ENCODE measurements around the gene ZNRD2.

Gene ZNRD2

GRCh38 chr11:65529475-65530156, 40.7 kb upstream of the ZNRD2 start:
- Histone ChIP-seq H3K4me1 (ENCODE audit: control insufficient read depth, insufficient read depth, low read length) (peaks cover 14% of the 10 kb centered on the region), H3K4me2 (ENCODE audit: low read length) (no peak overlapping the region), H3K27me3 (ENCODE audit: control insufficient read depth, insufficient read depth, low read length) (no peaks in the 10 kb centered on the region), H3K36me3 (ENCODE audit: insufficient read depth, low read length) (peaks cover 69% of the 10 kb centered on the region), H3K9me3 (replicated peaks; ENCODE audit: low read length) (no peaks in the 10 kb centered on the region), H3K9ac (ENCODE audit: low read depth, low read length) (no peak overlapping the region), H3K4me3 (ENCODE audit: low read length) (no peak overlapping the region)

GRCh38 chr11:65530157-65530496, 40.1 kb upstream of the ZNRD2 start:
- Histone ChIP-seq H3K4me1 (ENCODE audit: control insufficient read depth, insufficient read depth, low read length) (peaks cover 14% of the 10 kb centered on the region), H3K9ac (ENCODE audit: low read depth, low read length) (no peak overlapping the region), H3K27me3 (ENCODE audit: control insufficient read depth, insufficient read depth, low read length) (no peaks in the 10 kb centered on the region), H3K4me2 (ENCODE audit: low read length) (no peak overlapping the region), H3K4me3 (ENCODE audit: low read length) (no peak overlapping the region), H3K36me3 (ENCODE audit: insufficient read depth, low read length) (peaks cover 72% of the 10 kb centered on the region), H3K9me3 (replicated peaks; ENCODE audit: low read length) (no peaks in the 10 kb centered on the region)

GRCh38 chr11:65532388-65533064, 37.8 kb upstream of the ZNRD2 start:
- Histone ChIP-seq H3K4me3 (ENCODE audit: low read length) (no peak overlapping the region), H3K9me3 (replicated peaks; ENCODE audit: low read length) (no peaks in the 10 kb centered on the region), H3K9ac (ENCODE audit: low read depth, low read length) (no peak overlapping the region), H3K27me3 (ENCODE audit: control insufficient read depth, insufficient read depth, low read length) (no peaks in the 10 kb centered on the region), H3K4me2 (ENCODE audit: low read length) (no peak overlapping the region), H3K4me1 (ENCODE audit: control insufficient read depth, insufficient read depth, low read length) (no peaks in the 10 kb centered on the region), H3K36me3 (ENCODE audit: insufficient read depth, low read length) (peaks cover 77% of the 10 kb centered on the region)

GRCh38 chr11:65535102-65535501, 35.2 kb upstream of the ZNRD2 start:
- H3K27me3 ChIP-seq (ENCODE audit: control insufficient read depth, insufficient read depth, low read length): no peaks in the 10 kb centered on the region
- no peak overlapping the region for H3K4me3 ChIP-seq (ENCODE audit: low read length)
- H3K36me3 ChIP-seq (ENCODE audit: insufficient read depth, low read length): peaks cover 74% of the 10 kb centered on the region
- H3K4me2 ChIP-seq (ENCODE audit: low read length): no peak overlapping the region
- no peaks in the 10 kb centered on the region for H3K9me3 ChIP-seq (replicated peaks; ENCODE audit: low read length)
- H3K4me1 ChIP-seq (ENCODE audit: control insufficient read depth, insufficient read depth, low read length): peaks cover 8% of the 10 kb centered on the region
- no peak overlapping the region for H3K9ac ChIP-seq (ENCODE audit: low read depth, low read length)

- H3K27me3 ChIP-seq (ENCODE audit: control insufficient read depth, insufficient read depth, low read length): no peaks in the 10 kb centered on the region
- no peak overlapping the region for H3K4me3 ChIP-seq (ENCODE audit: low read length)
- H3K4me2 ChIP-seq (ENCODE audit: low read length): no peak overlapping the region
- no peaks in the 10 kb centered on the region for H3K9me3 ChIP-seq (replicated peaks; ENCODE audit: low read length)
- no peak overlapping the region for H3K9ac ChIP-seq (ENCODE audit: low read depth, low read length)
- H3K4me1 ChIP-seq (ENCODE audit: control insufficient read depth, insufficient read depth, low read length): peaks cover 22% of the 10 kb centered on the region
- peaks cover 66% of the 10 kb centered on the region for H3K36me3 ChIP-seq (ENCODE audit: insufficient read depth, low read length)
Measured at GRCh38 chr11:65536412-65537295, 33.6 kb upstream of the ZNRD2 start.

- H3K4me2 ChIP-seq (ENCODE audit: low read length): no peak overlapping the region
- peaks cover 68% of the 10 kb centered on the region for H3K36me3 ChIP-seq (ENCODE audit: insufficient read depth, low read length)
- H3K9ac ChIP-seq (ENCODE audit: low read depth, low read length): no peak overlapping the region
- no peaks in the 10 kb centered on the region for H3K9me3 ChIP-seq (replicated peaks; ENCODE audit: low read length)
- H3K27me3 ChIP-seq (ENCODE audit: control insufficient read depth, insufficient read depth, low read length): no peaks in the 10 kb centered on the region
- no peak overlapping the region for H3K4me3 ChIP-seq (ENCODE audit: low read length)
- H3K4me1 ChIP-seq (ENCODE audit: control insufficient read depth, insufficient read depth, low read length): peaks cover 23% of the 10 kb centered on the region
Measured at GRCh38 chr11:65537296-65537597, 33.0 kb upstream of the ZNRD2 start.

- Histone ChIP-seq H3K9ac (ENCODE audit: low read depth, low read length) (no peak overlapping the region), H3K36me3 (ENCODE audit: insufficient read depth, low read length) (peaks cover 66% of the 10 kb centered on the region), H3K27me3 (ENCODE audit: control insufficient read depth, insufficient read depth, low read length) (no peaks in the 10 kb centered on the region), H3K4me2 (ENCODE audit: low read length) (no peak overlapping the region), H3K4me1 (ENCODE audit: control insufficient read depth, insufficient read depth, low read length) (peaks cover 23% of the 10 kb centered on the region), H3K4me3 (ENCODE audit: low read length) (no peak overlapping the region), H3K9me3 (replicated peaks; ENCODE audit: low read length) (no peaks in the 10 kb centered on the region)
Measured at GRCh38 chr11:65537620-65538231, 32.6 kb upstream of the ZNRD2 start.

GRCh38 chr11:65538232-65538914, 31.9 kb upstream of the ZNRD2 start:
- Histone ChIP-seq H3K4me3 (ENCODE audit: low read length) (no peak overlapping the region), H3K9me3 (replicated peaks; ENCODE audit: low read length) (no peaks in the 10 kb centered on the region), H3K27me3 (ENCODE audit: control insufficient read depth, insufficient read depth, low read length) (no peaks in the 10 kb centered on the region), H3K4me1 (ENCODE audit: control insufficient read depth, insufficient read depth, low read length) (peaks cover 23% of the 10 kb centered on the region), H3K36me3 (ENCODE audit: insufficient read depth, low read length) (peaks cover 66% of the 10 kb centered on the region), H3K9ac (ENCODE audit: low read depth, low read length) (no peak overlapping the region), H3K4me2 (ENCODE audit: low read length) (no peak overlapping the region)

- Histone ChIP-seq H3K4me3 (ENCODE audit: low read length) (peak overlapping the region; percentile 77), H3K9ac (ENCODE audit: low read depth, low read length) (no peak overlapping the region), H3K9me3 (replicated peaks; ENCODE audit: low read length) (no peaks in the 10 kb centered on the region), H3K4me2 (ENCODE audit: low read length) (peak overlapping the region; percentile 85), H3K27me3 (ENCODE audit: control insufficient read depth, insufficient read depth, low read length) (no peaks in the 10 kb centered on the region), H3K36me3 (ENCODE audit: insufficient read depth, low read length) (peaks cover 66% of the 10 kb centered on the region), H3K4me1 (ENCODE audit: control insufficient read depth, insufficient read depth, low read length) (peaks cover 23% of the 10 kb centered on the region)
Measured at GRCh38 chr11:65538915-65539743, 31.1 kb upstream of the ZNRD2 start.

GRCh38 chr11:65539744-65540289, 30.5 kb upstream of the ZNRD2 start:
- H3K4me1 ChIP-seq (ENCODE audit: control insufficient read depth, insufficient read depth, low read length): peaks cover 23% of the 10 kb centered on the region
- peaks cover 71% of the 10 kb centered on the region for H3K36me3 ChIP-seq (ENCODE audit: insufficient read depth, low read length)
- H3K9me3 ChIP-seq (replicated peaks; ENCODE audit: low read length): no peaks in the 10 kb centered on the region
- H3K9ac ChIP-seq (ENCODE audit: low read depth, low read length): peak overlapping the region; percentile 43
- H3K27me3 ChIP-seq (ENCODE audit: control insufficient read depth, insufficient read depth, low read length): no peaks in the 10 kb centered on the region
- H3K4me3 ChIP-seq (ENCODE audit: low read length): peak overlapping the region; percentile 77
- H3K4me2 ChIP-seq (ENCODE audit: low read length): peak overlapping the region; percentile 85
